Epidermal melanocyte (primary cell): Measurements from ENCODE around the gene BTNL9.
"Not testable (repeated sequence)": the region's sequence is repeated elsewhere in the genome, so short reads cannot be mapped to it uniquely, and the experiment has no call there.

Experiments
- DNase-seq: peaks from one replicate; pipeline ENCODE4 v3.0.0; 2011; ENCODE audit warnings: low spot score; ENCODE audit not compliant: insufficient read length

Gene BTNL9

DNA sequence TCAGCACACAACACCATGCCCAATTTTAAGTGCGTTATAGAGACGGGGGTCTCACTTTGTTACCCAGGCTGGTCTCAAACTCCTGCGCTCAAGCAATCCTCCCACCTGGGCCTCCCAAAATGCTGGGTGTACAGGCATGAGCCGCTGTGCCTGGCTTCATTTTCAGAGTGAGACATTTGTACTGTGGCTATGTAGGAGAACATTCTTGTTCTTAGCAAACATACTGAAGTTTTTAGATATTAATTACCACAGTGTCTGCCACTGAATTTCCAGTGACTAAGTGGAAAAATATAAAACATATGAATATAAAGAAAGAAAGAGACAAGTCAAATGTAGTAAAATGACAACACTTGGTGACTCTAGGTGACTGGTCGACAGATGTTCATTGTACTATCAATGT is 20.9 kb downstream of the BTNL9 start:
- no peak for DNase-seq

DNA sequence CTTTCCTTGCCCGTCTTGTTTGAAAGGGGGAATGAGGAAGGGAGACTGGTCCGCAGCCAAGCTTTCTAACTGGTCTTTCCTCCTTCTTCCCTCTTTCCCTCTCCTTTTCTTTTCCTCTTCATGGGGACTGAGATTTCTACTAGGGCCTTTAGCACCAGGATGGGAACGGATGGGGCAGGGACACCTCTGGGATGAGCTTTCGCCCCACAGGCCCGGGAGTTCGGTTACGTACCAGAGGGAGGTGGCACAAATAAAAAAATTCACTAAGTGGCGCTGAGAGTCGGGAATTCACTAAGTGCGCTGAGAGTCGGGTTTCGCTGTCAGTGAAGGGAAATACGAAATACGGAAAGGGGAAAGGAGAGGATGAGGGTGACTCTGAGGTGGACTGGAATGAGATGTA is 21.6 kb downstream of the BTNL9 start:
- no peak for DNase-seq

DNA sequence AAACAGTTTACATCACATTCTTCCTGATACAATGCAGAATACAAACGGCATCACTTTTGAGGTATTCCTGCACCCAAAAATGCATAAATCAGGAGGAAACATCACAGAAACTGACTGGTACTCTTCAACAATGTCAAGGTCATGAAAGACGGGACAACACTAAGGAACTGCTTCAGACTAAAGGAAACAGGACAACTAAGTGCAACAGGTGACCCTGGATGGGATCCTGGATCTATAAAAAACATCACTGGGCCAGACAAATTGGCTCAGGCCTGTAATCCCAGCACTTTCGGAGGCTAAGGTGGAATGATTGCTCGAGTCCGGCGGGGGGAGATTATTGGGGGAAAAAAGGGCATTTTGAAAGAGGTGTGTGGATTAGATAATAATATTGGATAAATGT is 22.6 kb downstream of the BTNL9 start:
- DNase-seq, result no peak

DNA sequence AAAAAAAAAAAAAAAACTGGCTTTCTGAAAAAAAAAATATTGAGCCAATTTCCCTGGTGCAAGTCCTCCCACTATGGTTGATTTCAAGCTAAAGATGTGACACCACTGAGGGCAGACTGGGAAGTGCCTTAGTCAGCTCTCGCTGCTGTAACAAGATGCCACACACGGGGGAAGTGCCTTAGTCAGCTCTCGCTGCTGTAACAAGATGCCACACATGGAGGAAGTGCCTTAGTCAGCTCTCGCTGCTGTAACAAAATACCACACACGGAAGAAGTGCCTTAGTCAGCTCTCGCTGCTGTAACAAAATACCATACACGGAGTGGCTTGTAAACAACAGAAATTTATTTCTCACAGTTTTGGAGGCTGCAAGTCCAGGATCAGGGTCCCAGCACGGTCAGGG is 23.4 kb downstream of the BTNL9 start:
- DNase-seq, result no peak

DNA sequence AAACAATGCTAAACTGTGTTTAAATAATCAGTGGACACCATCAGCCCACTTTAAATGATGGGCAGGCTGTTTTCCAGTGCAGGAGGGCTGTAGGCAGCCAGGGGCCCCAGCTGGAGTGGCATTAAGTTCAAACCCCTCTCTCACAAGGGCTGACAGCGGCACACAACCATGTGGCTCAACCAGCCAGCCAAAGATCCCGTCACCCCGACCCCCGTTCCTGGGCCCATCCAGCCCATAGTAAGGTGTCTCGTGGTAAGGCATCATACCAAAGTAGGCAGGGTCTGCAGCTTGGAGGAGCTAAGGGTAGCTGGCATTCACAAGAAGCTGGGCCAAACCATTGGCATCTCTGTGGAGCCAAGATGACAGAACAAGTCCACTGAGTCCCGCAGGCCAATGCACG is 24.9 kb downstream of the BTNL9 start:
- no peak for DNase-seq

DNA sequence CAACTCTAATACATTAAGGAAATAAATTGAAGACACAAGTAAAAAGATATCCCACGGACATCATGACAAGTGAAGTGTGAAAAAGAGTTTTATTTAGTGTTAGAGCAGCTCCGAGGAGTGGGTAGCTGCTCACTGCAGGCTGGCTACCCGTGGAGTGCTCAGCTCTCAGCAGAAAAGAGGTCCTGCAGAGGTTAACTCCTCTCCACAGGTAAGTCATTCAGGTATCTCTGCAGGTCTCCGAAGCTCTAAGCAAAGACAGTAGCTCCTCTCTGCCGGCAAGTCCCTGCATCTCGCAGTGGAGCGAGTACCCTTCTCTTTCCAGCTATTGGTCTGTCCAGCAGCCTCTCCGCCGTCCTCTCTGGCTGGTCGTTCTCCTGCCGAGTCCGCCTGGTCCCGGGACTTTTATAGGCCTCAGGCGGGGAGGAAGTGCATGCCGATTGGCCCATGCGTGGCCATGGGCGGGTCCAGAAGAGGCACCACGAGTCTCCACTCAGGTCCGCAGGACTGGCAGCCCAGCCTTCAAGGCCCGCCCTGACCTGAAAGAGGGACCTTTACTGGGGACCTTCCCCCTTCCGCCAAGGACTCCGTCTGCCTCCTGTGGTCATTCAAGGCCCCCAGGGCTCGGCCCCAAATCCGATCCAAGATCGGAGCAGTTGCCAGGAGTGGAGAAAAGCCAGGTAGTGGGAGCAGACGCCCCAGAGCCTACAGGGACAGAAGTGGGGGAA is 29.9 kb downstream of the BTNL9 start:
- no peak for DNase-seq

DNA sequence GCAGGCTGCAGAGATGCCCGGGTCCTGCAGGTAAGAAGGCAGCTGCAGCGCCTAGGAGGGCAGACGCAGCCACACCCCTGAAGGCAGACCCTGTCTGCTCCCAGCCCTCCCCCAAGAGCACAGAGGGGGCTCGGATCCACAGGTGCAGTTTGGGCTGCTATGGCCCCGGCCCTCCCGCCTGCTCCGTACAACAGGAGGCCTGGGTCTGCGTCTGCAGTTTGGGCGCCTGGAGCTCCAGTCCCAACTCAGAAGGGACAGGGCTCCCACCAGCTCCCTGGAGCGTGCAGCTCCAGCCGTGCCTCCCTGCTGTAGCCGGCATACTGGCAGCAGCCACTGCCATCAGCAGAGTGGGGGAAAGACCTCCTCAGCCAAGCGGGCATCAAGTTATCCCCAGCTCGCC is 30.5 kb downstream of the BTNL9 start:
- DNase-seq, result no peak

DNA sequence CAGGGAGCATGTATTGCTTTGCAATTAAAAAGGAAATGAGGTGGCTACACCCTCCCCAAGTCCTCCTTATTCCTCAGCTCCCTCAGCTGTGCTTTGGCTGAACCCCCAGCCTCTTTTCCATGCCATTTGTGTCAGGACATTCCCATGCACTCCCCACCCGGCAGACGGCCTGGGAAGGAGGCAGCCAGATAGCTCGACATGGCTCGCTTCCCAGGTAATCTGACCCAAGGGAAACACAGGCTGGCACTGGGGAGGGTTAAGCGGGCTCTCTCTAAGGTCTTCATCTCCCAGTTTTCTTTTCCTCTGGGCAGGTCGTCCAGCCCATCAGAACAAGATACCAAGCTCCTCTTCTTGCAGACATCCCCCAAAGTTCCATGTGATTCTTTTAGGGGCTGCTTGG is 31.2 kb downstream of the BTNL9 start:
- no peak for DNase-seq

DNA sequence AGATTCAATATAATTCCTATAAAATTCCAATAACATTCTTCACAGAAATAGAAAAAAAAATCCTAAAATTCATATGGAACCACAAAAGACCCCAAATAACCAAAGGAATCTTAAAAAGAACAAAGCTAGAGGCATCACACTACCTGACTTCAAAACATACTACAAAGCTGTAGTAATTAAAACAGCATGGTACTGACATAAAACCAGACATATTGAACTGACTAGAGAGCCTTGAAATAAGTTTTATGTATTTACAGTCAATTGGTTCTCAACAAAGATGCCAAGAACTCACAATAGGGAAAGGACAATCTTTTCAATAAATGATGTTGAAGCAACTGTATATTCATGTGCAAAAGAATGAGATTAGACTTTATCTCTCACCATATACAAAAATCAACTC is 36.9 kb downstream of the BTNL9 start:
- DNase-seq, result no peak

DNA sequence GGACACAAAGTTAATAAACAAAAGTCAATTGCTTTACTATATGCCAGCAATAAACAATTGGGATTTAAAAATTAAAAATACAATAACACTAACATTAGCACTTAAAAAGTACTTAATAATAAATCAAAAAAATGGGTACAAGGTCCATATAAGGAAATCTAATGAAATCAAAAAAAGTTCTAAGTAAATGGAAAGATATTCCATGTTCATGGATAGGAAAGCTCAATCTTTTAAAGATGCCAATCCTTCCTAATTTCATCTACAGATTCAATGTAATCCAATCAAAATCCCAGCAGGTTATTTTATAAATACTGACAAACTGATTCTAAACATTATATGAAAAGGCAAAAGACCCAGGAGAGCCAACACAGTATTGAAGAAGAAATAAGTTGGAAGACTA is 41.9 kb downstream of the BTNL9 start:
- no peak for DNase-seq

DNA sequence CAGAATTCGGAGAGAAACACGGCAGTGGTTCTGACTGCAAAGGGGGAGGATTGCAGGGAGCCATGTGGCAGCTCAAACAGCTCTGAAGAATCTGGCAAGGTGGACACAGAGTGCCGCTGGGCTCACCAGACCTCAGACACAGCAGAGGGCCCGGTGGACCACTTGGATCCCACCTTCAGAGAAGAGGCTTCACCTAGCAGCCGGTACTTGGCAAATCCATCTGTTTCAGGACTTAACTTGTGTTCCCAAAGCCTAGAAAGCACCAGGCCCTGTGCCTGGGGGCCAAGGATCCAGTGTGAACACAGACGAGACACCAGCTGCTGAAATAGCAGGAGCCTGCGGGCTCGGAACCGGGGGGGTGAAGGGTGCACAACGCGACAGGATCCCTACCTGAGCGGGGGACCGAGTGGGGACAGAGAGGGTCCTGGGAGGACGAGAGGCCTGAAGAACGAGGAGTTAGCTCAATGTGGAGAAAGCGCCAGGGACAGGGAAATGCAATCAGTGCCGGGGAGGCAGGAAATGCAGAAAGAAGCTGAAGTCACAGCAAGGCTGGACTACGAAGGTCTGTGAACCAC is 44.6 kb downstream of the BTNL9 start:
- DNase-seq, result no peak

DNA sequence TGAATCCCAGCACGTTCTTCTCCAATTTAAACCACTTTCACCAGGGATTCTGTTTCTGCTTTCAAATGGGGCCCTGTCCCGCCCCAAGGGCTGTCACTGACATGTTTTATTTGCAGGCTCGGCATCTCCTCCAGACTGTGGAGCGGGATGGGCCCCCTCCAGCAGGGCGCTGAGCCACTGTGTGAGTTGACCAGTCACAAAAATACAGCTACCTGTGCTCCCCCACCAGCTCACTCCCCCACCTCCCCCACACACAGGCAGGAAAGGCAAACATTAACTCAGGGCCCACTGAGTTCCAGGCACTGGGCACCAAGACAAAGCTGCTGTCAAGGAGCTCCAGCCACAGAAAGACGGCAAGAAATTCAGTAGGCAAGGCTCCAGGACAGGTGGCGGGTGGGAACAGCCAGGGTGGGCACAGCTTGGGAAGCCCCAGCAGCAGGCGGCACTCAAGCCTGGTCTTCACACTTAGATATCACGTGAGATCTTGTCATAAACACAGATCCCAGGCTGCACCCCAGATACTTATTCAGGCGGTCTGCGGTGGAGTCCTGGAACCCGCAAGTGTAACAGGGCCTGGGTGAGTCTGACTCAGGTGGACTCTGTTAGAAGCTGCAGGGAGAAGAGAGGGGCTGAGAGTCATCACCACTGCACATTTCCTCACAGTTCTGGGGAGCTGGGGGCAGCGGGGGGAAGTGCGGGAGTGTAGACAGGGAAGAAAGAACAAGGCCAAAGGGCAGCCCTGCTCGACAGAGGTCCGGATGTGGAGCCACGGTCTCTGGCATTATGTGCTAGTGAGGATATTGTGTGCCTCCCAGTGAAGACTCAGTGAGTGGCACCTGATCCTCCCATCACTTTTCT is 46.2 kb downstream of the BTNL9 start:
- no peak for DNase-seq

DNA sequence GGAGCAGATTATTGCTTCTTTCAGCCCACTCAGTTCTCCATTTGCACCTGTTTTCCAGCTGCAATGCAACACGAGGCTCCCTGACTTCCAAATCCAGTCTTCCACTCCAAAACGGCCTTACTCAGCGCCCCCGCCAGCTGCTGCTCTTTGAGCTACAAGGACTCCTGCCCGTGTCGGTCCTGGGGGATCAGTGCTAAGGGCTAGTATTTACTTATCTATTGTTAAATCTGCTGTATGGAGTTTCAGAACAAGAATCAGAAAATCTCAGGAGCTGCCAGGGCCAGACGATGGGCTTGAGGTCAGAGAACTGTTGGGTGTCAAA is 46.8 kb downstream of the BTNL9 start:
- DNase-seq, result no peak

DNA sequence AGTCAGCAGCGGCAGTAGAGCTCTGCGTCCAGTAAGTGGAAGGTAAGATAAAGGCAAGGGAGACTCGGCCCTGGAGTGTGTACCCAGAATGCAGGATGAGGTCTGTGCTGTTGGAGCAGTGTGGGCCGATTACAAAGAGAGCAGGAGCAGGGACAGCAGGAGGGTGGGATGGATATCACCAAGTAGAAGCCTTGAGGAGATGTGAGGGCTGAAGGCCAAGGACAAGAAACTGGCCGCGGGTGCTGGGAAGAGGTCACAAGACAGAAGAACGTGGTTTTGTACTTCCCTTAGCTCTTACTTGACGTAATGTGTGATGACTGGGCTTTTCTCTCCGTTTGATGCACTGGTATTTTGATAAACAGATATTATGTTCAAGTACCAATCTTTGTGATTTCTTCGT is 47.2 kb downstream of the BTNL9 start:
- DNase-seq, result no peak

DNA sequence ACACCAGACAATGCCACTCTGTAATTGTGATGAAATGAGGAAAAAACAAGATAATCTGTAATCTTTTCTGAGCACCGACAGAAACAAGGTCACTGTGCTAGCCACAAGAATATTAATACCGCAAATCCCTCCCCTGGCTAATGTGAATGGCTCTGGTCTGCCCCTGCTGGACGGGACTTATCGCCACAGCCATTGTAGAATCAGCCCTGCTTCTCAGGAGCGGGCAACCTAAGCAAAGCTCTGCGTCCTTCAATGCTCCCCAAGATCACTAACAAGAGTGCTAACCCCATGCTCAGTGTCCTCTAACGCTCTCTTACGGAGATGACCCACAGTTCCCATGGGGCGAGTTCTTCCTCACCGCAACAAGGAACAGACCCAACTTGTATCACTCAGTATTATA is 48.2 kb downstream of the BTNL9 start:
- no peak for DNase-seq

DNA sequence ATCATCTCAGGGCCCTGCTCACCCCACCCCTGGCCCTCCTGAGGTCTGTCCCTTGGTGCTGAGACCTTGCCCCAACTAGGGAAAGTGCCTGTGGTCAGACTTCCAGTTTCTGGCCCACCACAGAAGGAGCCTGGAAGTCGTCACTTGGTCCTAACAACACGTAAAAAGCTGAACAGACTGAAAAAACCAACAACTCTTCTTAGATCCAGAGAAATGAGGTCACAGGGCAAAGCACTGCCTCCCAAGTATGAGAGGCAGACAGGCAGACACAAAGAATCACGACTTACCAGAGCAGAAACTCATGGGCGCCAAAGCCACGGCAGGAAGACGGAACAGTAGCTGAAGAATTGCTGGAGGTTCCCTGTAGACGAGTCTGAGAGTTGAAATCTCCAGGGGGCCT is 52.4 kb downstream of the BTNL9 start:
- DNase-seq, result no peak

DNA sequence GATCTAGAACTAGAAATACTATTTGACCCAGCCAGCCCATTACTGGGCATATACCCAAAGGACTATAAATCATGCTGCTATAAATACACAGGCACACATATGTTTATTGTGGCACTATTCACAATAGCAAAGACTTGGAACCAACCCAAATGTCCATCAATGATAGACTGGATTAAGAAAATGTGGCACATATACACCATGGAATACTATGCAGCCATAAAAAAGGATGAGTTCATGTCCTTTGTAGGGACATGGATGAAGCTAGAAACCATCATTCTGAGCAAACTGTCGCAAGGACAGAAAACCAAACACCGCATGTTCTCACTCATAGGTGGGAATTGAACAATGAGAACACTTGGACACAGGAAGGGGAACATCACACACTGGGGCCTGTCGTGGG is 55.1 kb downstream of the BTNL9 start:
- not testable (repeated sequence) for DNase-seq

DNA sequence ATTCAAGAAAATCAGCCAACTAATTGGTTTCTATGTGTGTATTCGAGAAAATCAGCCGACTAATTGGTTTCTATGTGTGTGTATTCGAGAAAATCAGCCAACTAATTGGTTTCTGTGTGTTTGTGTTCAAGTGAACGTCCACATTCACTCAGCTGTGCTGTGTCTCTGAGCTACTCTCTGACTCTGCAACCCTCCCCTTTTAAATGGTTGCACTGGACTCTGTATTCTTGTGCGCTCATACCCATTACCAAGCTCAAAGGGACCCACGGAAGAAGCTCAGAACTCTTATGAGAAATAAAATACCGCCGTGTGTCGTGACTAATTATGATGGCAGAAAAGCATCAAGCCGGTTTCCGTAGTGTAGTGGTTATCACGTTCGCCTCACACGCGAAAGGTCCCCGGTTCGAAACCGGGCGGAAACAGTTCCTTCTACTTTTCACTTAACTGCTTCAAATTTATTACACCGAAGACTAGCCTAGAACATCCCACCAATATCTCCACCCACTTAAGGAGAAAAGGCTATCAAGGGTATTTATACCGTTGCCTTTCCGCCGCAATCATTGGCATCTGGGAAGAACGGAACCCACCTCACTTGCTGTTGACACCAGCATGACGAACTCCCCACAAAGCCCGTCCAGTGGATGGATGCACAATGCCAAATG is 56.8 kb downstream of the BTNL9 start:
- DNase-seq, result not testable (repeated sequence)

DNA sequence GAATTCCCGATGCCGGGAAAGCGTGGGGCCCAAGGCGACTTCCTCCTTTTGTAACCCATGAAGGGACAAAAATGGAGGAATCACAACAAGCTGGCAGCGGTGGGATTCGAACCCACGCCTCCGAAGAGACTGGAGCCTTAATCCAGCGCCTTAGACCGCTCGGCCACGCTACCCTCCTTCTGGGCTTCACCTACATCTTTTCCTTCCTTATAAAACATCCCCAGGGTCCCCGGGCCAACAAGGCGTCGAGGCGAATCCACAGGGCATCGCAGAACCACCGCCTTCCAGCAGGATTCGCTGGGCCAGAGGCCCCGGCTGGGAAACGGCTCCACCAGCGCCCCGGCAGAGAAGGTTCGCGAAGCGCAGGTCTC is 57.3 kb downstream of the BTNL9 start:
- not testable (repeated sequence) for DNase-seq

DNA sequence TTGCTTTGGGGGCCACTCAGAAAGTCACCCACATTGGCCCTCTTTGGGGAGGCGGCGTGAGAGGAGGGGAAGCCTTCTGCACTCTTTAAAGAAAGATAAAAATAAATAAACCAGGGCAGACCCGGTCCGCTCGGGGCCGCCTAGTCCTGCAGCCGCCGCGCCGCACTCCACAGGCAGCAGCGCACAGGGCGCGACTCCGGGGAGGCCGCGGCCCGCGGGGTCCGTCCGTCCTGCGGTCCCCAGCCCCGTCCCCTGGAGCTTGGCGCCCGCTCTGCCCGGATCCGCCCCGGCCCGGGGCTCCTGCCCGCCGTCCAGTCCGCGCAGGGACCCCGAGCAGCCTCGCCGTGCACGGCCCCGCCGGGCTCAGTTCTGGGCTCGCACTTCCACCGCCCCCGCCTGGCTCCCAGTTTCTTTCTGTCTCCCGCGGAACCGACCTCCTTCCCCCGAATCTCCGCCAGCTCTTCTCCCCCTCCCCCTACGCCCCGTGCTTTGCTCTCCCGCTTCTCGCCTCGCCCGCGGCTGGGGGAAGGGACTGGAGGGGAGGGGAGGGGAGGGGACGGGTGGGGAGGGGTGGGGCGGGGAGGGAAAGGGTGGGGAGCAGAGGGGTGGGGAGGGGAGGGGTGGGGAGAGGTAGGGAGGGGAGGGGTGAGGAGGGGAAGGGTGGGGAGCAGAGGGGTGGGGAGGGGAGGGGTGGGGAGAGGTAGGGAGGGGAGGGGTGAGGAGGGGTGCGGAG is 57.9 kb downstream of the BTNL9 start:
- not testable (repeated sequence) for DNase-seq

DNA sequence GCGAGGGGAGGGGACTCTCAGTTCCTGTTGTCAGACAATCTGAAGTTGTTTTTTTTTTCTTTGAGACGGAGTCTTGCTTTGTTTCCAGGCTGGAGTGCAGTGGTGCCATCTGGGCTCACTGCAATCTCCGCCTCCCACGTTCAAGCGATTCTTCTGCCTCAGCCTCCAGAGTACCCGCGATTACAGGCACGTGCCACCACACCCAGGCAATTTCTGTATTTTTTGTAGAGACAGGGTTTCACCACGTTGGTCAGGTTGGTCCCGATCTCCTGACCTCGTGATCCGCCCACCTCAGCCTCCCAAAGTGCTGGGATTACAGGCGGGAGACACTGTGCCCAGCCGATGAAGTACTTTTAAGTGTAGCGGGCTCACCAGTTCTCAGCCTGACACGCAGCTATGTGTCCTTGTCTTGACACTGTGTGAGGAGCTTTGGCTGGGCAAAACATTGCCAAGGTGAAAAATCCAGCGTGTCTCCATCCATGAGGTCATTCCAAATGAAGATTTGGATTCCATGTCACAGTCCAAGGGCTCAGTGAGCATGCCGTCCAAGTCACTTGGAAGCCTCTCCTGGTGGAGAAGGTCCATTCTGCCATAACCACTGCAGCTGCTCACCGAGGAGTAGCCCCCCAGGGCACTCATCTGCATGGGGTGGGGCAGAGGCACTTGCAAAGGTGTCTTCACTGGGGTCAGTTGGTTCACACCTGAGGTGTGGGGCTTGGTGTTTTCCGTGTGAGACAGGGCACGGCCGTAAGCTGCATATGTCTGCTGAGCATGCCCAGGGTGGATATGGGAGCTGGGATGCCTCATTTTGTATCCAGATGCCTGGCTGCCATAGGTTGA is 58.9 kb downstream of the BTNL9 start:
- no peak for DNase-seq
